IPS DF 4.7 (cell line): ENCODE measurements around the gene BRAP.
"Not testable (repeated sequence)": the region's sequence is repeated elsewhere in the genome, so short reads cannot be mapped to it uniquely, and the experiment has no call there.

Experiments
- DNase-seq: peaks from one replicate; pipeline ENCODE4 v3.0.0-alpha.2; 2013; ENCODE audit warnings: low spot score; ENCODE audit errors: extremely low read depth

Gene BRAP

GRCh38 chr12:111677186-111677585 is 8.6 kb downstream of the BRAP start:
- no peak for DNase-seq

GRCh38 chr12:111673503-111673902 is 12.3 kb downstream of the BRAP start:
- no peak for DNase-seq

DNA sequence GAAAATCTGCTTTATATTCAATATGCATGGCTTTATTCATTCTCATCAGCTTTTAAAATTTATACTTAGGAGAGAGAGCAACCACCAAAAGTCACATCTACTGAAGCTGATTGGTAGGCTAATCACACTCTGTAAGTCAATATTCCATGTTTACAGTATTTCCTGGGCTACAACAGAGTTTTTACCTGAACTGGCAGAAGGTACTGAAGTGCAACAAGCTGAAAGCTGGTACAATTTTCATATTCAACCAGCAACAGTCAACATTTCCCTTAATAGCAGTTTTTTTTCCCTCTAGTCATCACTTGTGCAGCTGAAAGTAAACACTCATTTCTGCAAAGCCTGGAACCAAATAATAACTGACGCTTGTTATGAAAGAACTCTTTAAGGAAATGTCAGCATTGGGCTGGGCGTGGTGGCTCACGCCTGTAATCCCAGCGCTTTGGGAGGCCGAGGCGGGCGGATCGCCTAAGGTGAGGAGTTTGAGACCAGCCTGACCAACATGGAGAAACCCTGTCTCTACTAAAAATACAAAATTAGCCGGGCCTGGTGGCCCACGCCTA is 12.9 kb downstream of the BRAP start:
- no peak for DNase-seq

- no peak for DNase-seq
These were observed 20.5 kb downstream of the BRAP start for GRCh38 chr12:111664961-111665865.

- no peak for DNase-seq
These were observed 21.3 kb downstream of the BRAP start for GRCh38 chr12:111664499-111664898.

DNA sequence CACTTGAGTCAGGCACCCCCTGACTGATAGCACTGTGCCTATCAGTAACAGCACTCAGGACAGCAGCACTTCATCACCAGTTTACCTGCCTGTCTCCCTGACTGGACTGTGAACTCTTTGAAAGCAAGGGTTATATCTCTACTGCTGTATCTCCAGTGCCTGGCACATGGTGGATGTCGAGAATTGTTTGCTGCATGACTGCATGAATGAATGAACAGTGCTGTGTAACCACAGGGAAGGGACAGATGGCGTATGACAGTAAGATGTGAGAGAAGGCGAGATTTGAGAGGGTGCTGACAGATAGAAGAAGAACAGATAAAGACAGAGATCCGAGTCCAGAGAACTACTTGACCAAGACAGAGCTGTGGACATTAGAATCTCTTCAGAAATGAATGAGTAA is 29.7 kb downstream of the BRAP start:
- no peak for DNase-seq

- DNase-seq: no peak
These were observed 30.4 kb downstream of the BRAP start for GRCh38 chr12:111655356-111655755.

- DNase-seq: no peak
These were observed 32.2 kb downstream of the BRAP start for GRCh38 chr12:111653596-111653995.

GRCh38 chr12:111652530-111652929 is 33.2 kb downstream of the BRAP start:
- not testable (repeated sequence) for DNase-seq

- no peak for DNase-seq
These were observed 34.8 kb downstream of the BRAP start for GRCh38 chr12:111650912-111651311.

DNA sequence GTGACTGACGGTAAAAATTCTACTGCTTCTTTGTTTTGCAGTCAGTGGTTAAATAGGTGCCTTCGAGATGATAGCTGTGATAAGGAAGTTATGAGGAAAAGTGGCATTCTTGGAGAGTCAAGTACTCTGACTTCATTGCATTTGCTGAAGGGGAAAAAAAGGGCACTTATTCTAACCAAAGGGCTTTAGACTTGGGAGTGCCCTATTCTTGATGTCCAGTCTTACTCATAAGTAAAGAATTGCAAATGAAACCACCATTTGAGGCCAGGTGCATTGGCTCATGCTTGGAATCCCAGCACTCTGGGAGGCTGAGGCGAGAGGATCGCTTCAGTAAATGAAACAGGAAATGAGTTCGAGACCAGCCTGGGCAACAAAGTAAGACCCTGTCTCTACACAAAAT is 40.3 kb downstream of the BRAP start:
- no peak for DNase-seq

GRCh38 chr12:111643427-111643826 is 42.3 kb downstream of the BRAP start:
- no peak for DNase-seq

DNA sequence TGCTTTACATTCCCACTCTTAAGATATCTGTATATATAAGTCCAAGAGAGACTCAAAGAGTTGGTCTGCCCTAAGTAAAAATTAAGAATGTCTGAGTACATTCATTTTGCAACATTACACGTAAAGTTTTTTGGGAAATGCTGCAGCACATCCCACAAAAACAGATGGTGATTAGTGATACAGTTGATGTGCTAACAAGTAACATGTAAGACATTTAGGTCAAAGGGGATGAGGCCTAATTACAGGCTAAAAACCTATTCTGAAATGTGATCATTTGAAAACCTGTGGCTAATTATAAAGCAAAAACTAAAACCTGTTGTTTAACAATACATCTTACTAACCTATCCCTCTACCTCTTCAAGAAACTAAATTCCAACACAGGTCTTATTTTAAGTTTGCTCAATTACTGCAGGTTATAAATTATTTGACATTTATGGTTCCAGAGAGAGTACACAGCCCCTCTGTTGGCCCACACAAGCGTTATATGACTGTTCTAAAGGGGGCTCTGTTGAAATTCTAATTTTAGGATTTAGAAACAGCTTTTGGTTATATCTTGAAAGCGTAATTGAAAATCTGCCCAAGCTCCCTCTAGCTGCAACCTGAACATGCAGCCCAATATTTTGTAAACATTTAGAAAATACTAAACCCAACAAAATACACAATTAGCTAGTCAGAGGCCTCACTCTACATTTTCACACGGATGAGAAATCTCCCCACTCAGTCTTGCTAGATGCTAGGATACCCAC is 42.9 kb downstream of the BRAP start:
- no peak for DNase-seq

DNA sequence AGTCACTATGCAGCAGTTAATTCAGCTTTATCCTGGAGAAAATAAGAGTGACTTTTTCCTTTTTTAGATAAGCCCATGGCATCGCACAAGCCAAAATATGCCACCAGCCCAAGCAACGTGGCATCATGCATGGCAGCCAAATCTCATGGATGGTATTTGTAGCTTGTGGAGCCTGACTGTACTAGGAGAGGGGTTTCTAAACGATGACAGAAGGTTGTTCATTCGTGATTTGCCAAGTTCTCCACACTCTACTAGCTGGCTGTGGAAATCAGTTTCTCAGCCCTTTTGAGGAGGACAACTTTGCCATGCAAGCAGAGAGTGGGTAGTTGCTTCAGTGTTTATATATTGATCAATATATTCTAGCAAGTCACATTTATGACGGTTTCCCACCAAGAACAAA is 45.2 kb downstream of the BRAP start:
- no peak for DNase-seq

GRCh38 chr12:111638556-111638955 is 47.2 kb downstream of the BRAP start:
- no peak for DNase-seq

DNA sequence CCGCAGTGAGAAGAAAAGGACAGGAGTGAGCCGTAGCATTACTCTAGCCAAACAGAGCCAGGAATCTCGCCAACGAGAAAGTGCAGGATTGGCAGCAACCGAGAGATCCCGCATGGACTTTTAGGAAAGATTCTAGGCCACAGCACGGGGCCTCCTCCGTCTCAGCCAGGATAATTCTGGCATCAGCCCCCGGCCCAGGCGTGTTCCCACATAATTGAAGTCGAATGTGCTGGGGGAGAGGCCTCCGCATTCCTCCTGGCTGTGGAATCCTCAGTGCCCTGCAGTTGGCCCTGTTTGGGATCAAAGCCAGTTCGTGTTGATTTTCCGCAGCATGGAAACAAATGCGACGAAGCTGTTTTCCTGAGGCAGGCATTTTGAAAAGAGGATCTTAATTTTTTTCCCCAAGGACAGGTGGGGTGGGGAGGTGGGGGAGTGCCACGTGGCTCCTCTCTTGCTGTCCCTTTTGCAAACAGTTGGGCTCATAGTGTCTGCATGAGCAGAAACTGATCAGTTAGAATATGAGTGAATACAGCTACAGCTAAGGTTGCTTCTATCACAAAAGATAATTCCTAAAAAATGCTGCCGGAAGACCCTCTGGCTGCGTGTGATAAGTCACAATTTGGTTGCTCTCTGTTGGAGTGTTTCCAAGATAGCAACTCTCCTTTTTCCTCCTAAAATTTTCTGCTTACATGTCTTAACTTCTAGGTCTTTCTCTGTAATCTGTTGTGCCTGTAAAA is 49.4 kb downstream of the BRAP start:
- DNase-seq: peak; percentile 53

DNA sequence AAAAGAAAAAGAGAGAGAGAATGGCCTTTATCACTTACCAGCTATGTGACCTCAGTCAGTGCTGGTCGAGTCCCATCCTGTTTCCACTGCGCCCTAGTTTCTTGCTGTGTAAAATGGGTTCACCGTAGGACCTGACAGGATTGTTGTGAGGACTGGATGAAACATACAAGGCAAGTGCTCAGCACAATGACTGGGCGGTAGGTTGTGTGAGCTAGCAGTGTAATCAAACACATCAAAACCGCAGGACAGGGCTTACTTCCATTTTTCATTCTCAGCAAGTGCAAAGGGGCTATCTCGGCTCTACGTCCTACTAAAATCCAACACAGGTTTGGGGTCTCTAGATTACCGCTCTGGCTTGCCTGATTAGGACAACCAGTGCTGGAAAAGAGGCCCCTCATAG is 50.2 kb downstream of the BRAP start:
- DNase-seq: no peak

GRCh38 chr12:111628505-111629260 is 57.1 kb downstream of the BRAP start:
- no peak for DNase-seq

DNA sequence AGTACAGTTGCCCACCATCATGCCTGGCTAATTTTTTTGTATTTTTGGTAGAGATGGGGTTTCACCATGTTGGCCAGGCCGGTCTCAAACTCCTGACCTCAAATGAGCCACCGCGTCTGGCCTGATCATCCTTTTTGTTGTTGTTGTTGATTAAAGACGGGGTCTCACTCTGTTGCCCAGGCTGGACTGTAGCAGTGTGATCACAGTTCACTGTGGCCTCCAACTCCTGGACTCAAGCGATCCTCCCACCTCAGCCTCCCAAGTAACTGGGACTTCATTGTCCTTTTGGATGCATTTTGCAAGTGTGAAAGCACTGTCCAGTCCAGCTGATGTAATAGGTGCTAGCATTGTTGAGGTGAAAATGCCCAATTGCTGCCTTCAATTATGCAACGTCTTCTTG is 59.5 kb downstream of the BRAP start:
- no peak for DNase-seq

- DNase-seq: no peak
These were observed 61.2 kb downstream of the BRAP start for GRCh38 chr12:111624540-111624939.

GRCh38 chr12:111617841-111618240 is 67.9 kb downstream of the BRAP start:
- not testable (repeated sequence) for DNase-seq
